GM12878 (cell line): ENCODE data around the gene ACTR10. TPM values are rescaled to one million over a fixed set of nuclear protein-coding genes. Genes with fewer than 3 reads are reported as not detected.
A peak's percentile ranks its signal among the peaks of the same experiment; 100 is the strongest.

Source experiments
- ATAC-seq: fragments of 200-7000 bp; cut with Tn5 transposase; 3 replicates; pipeline ENCODE4 v1.9.1; 2020; ENCODE audit warnings: mild to moderate bottlenecking, moderate library complexity
- BruUV-seq: library from RNA; stranded (reverse); fragments of 400-500 nt; replicated peaks from 2 replicates; lab custom pipeline; 2021; lab: Mats Ljungman, UMichigan
- CTCF ChIA-PET: fragments of 300-600 bp; sonication (Branson Sonifier 250); formaldehyde crosslinking; extraction: SDS; loops from one replicate; lab custom pipeline; 2021; ENCODE audit warnings: inconsistent platforms; lab: Yijun Ruan, JAX
- POLR2A ChIA-PET: fragments of 350-600 bp; formaldehyde crosslinking; extraction: SDS; loops from one replicate; lab custom pipeline; 2021; ENCODE audit warnings: inconsistent platforms; lab: Charles Lee
- RAD21 ChIA-PET: fragments of 300-600 bp; sonication (Branson Sonifier 250); formaldehyde crosslinking; loops from one replicate; lab custom pipeline; 2023; ENCODE audit warnings: antibody characterized with exemption; ENCODE audit not compliant: unreplicated experiment; lab: Charles Lee
- SMC1A ChIA-PET: fragments of 300-600 bp; sonication (Branson Sonifier 250); formaldehyde crosslinking; loops from one replicate; lab custom pipeline; 2023; ENCODE audit not compliant: unreplicated experiment, uncharacterized antibody; lab: Charles Lee
- DNase-seq: peaks from one replicate; pipeline ENCODE4 v3.0.0-alpha.2; 2011; ENCODE audit warnings: low read depth, low spot score
- FAIRE-seq: peaks from 3 replicates; lab custom pipeline; 2011; peaks lifted over from hg19 to GRCh38; lab: Jason Lieb, UNC
- H2AFZ ChIP-seq: 2 replicates; pipeline ENCODE4 v1.6.0; 2011; ENCODE audit warnings: low read depth, low read length, control low read depth; ENCODE audit not compliant: control insufficient read depth
- H3K27ac ChIP-seq: 2 replicates; pipeline ENCODE4 v1.5.1; 2011; ENCODE audit warnings: control low read depth; ENCODE audit not compliant: control insufficient read depth, insufficient read depth
- H3K27me3 ChIP-seq, 2 experiments: replicated peaks in 1 of 2; 2 replicates each; pipeline versions ENCODE4 v1.6.0 to v1.6.1; 2011; ENCODE audit warnings: low read length in 1 of 2; ENCODE audit not compliant: control insufficient read depth in 2 of 2, insufficient read depth in 2 of 2
- H3K36me3 ChIP-seq, 2 experiments: 2 replicates each; pipeline ENCODE4 v1.5.1; 2011; ENCODE audit warnings: low read length in 1 of 2; ENCODE audit not compliant: control insufficient read depth in 2 of 2, insufficient read depth in 2 of 2
- H3K4me1 ChIP-seq: 2 replicates; pipeline ENCODE4 v1.6.1; 2011; ENCODE audit warnings: mild to moderate bottlenecking, low read length, moderate library complexity, mixed read lengths; ENCODE audit not compliant: control insufficient read depth, insufficient read depth
- H3K4me2 ChIP-seq: 2 replicates; pipeline ENCODE4 v1.6.0; 2011; ENCODE audit warnings: control low read depth; ENCODE audit not compliant: control insufficient read depth, insufficient read depth
- H3K4me3 ChIP-seq: fragments of 200-600 bp; sonication (generic); 2 replicates; pipeline ENCODE4 v1.5.1; 2016
- H3K79me2 ChIP-seq: 2 replicates; pipeline ENCODE4 v1.6.0; 2011; ENCODE audit warnings: low read length; ENCODE audit not compliant: control insufficient read depth, insufficient read depth
- H3K9ac ChIP-seq: 2 replicates; pipeline ENCODE4 v1.8.0; 2011; ENCODE audit warnings: low read length, control low read depth, mixed read lengths; ENCODE audit not compliant: control insufficient read depth, insufficient read depth
- H3K9me3 ChIP-seq: replicated peaks from 3 replicates; pipeline ENCODE4 v1.5.1; 2011; ENCODE audit warnings: mild to moderate bottlenecking, low read length; ENCODE audit not compliant: control insufficient read depth, insufficient read depth
- H4K20me1 ChIP-seq: 2 replicates; pipeline ENCODE4 v1.6.0; 2011; ENCODE audit not compliant: control insufficient read depth, insufficient read depth
- BMI1 ChIP-seq: fragments of 450-650 bp; IDR thresholded peaks from 2 replicates; pipeline ENCODE4 v1.6.1; 2016; ENCODE audit warnings: mild to moderate bottlenecking, moderate library complexity, borderline replicate concordance
- CEBPB ChIP-seq, 2 experiments: fragments of 150-350 bp in 1 of 2; IDR thresholded peaks; 2 replicates each; pipeline ENCODE4 v1.6.1; 2012 to 2014; ENCODE audit warnings: low read depth in 2 of 2, low read length in 2 of 2, borderline replicate concordance in 1 of 2, inconsistent platforms in 1 of 2
- EED ChIP-seq: sonication (generic); IDR thresholded peaks from 2 replicates; pipeline ENCODE4 v1.6.1; 2016; ENCODE audit warnings: antibody characterized with exemption, low read depth
- NFIC ChIP-seq: IDR thresholded peaks from 2 replicates; pipeline ENCODE4 v1.6.1; 2012; ENCODE audit warnings: low read depth, mild to moderate bottlenecking, inconsistent platforms, low read length, moderate library complexity
- NR2C2 ChIP-seq: IDR thresholded peaks from 2 replicates; pipeline ENCODE4 v1.6.1; 2011; ENCODE audit warnings: borderline replicate concordance, low read depth; ENCODE audit not compliant: control insufficient read depth, insufficient read length
- ZNF217 ChIP-seq: fragments of 450-650 bp; IDR thresholded peaks from 2 replicates; pipeline ENCODE4 v1.6.1; 2017; ENCODE audit warnings: antibody characterized with exemption, mild to moderate bottlenecking
- whole genome bisulfite sequencing: methylation state at CpG from one replicate; pipeline ENCODE4 v1.1.6; 2016; ENCODE audit warnings: low lambda C conversion rate; ENCODE audit not compliant: insufficient replicate concordance, insufficient coverage; ENCODE audit errors: missing lambda C conversion rate; 5-methylcytosine and 5-hydroxymethylcytosine counted together
- in situ Hi-C: fragments of 300-500 bp; cut with MboI; formaldehyde crosslinking; loops from 9 replicates; pipeline ENCODE4 v1.14.3; 2018; ENCODE audit warnings: mixed read lengths
- intact Hi-C: fragments of 100-400 bp; cut with micrococcal nuclease; formaldehyde crosslinking; loops from one replicate; pipeline ENCODE4 v1.14.2; 2022; ENCODE audit not compliant: unreplicated experiment
- polyA plus RNA-seq, 11 experiments: library from polyadenylated mRNA; depleted of rRNA in 4 of 11; unstranded in 6 of 11; stranded (reverse) in 5 of 11; fragments of >200 nt; fragmentation: Nextera tagmentation in 4 of 11; fragmentation: Illumina TruSeq in 1 of 11; extraction: Ambion mirVana in 4 of 11; extraction: Trizol in 1 of 11; gene quantifications; 1 replicate in 1 of 11; 2 replicates in 10 of 11; pipeline versions ENCODE4 v1.2.1 to v1.2.3, GENCODE V29; 2011 to 2016; ENCODE audit warnings: inconsistent platforms in 2 of 11, missing spikeins in 2 of 11, low read depth in 1 of 11
- total RNA-seq, 4 experiments: library from RNA; depleted of rRNA in 3 of 4; stranded (reverse); fragments of >200 nt in 3 of 4; fragmentation: Illumina TruSeq in 1 of 4; extraction: Trizol in 1 of 4; gene quantifications; 2 replicates each; pipeline versions ENCODE4 v1.2.1 to v1.2.3, GENCODE V29; 2013 to 2021
- TF ChIP-seq, protein P1 (sequence below): IDR thresholded peaks from 2 replicates; pipeline ENCODE4 v1.6.1; 2012; ENCODE audit warnings: low read length, inconsistent platforms
- TF ChIP-seq, protein P2 (sequence below), 3 experiments: IDR thresholded peaks in 2 of 3; conservative IDR thresholded peaks in 1 of 3; 2 replicates each; pipeline ENCODE4 v1.5.1; 2011; ENCODE audit warnings: low read depth in 3 of 3, low read length in 3 of 3, mild to moderate bottlenecking in 3 of 3, control low read depth in 2 of 3, moderate library complexity in 2 of 3, inconsistent platforms in 1 of 3, mixed read lengths in 1 of 3; ENCODE audit not compliant: control insufficient read depth in 2 of 3, insufficient read depth in 1 of 3; ENCODE audit errors: extremely low read depth in 1 of 3
- TF ChIP-seq, protein P3 (sequence below): fragments of 450-650 bp; IDR thresholded peaks from 2 replicates; pipeline ENCODE4 v1.6.1; 2016; ENCODE audit warnings: mild to moderate bottlenecking

The ACTR10 gene
- total and polyA plus RNA-seq, 10 of the 15 experiments (the other 5 are each of a cell fraction or from before 2014, with no cell fraction given) = 26.0 to 74.3 (median 38.9) TPM

DNA sequence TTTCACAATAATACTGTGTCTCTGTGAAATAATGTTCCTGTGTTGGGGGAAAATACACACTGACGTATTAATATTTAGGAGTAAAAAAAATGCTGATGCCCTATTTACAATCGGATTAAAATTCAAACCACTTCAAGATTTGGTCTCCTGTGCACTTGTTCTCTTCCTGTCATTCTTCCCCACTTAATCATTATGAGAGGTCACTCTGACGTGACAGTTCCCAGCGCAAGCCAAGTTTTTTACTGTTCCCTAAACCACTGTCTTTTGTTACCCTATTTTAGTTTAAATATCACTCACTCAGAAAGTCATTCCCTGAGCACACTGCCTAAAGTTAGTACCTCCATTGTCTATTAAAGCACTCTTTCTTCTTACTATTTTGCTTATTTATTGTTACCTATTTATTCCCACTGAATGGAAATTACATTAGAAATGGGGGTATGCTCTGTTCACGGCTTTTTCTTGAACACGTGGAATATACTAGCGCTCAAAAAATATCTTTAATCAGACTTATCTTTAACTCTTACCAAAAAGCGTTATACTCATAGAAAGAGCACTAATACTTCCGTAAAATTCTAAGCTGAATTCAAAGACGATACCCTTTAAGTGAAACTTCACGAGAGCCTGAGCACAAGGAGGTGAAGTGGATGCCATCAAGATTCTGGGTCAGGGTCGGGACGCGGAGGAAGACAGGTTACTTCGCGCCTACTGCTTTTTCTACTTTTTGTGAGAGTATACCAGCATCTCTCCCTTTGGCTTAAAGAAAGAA, 44.0 kb downstream of the ACTR10 start (continued):
- TF ChIP-seq, protein P1, sequence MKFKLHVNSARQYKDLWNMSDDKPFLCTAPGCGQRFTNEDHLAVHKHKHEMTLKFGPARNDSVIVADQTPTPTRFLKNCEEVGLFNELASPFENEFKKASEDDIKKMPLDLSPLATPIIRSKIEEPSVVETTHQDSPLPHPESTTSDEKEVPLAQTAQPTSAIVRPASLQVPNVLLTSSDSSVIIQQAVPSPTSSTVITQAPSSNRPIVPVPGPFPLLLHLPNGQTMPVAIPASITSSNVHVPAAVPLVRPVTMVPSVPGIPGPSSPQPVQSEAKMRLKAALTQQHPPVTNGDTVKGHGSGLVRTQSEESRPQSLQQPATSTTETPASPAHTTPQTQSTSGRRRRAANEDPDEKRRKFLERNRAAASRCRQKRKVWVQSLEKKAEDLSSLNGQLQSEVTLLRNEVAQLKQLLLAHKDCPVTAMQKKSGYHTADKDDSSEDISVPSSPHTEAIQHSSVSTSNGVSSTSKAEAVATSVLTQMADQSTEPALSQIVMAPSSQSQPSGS = 0 out of 2 replicates have a peak, but pooled peaks have one; percentile 31
- 0 out of 2 replicates have a peak, but pooled peaks have one; percentile 16 for TF ChIP-seq BMI1

DNA sequence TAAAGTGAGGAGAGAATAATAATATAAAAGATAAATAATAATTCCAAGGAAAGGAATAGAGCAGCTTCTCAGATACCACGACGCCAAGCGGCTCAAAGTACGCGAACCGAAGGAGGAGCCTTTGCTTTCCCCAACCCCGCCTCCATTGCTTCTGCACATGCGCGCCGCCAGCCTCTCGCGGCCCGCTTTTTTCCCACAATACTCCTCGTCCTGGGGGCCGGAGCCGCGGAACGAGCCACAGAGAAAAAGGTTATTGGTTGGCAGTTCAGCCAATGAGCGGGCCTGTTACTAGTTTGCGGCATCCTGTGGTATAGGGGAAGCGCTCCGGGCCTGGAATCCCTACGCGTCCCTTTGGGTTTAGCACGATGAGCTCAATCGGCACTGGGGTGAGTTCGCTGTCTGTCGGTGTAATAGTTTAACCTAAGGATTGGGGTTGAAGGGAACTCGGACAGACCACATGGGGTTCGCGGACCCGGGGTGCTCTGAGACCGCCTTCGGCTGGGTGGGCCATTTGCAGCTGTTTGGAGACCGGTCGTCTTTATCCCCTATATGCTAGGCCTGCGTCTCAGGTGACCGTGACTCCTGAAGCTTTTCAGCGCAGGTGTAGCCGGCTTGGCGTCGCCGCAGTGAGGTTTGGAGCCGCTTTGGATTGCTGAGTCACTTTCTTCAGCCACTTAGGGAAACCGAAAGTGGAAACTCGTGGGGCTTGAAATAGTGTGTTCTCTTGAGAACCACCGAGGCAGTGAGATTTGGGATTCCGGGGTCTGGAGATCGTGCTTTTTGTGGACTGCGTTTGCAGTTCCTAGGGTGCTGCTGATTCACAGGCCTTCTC, 44.8 kb downstream of the ACTR10 start, which contains the start of gene PSMA3:
Gene PSMA3, plus strand, starts transcription at position 288 of the 832 bp plus-strand sequence. Its CDS starts 78 bp downstream, at position 366.
- intact Hi-C loops = loop anchor here (2.0 kb wide), 1 partner anchor 54 kb away; the partner anchor contains the start of gene ARID4A
- Histone ChIP-seq H3K27me3 (no peaks in the 10 kb centered on the region), H3K4me3 (peak within 1 kb of the TSS; percentile 94), H3K4me1 (no peaks in the 10 kb centered on the region; the same call in 1 of the 2 replicates), H3K9ac (peak within 1 kb of the TSS; percentile 100), H4K20me1 (no peaks in the 10 kb centered on the region), H3K79me2 (peaks cover 49% of the 10 kb centered on the region), H3K36me3 (no peaks in the 10 kb centered on the region; a peak in 1 of 4 replicates), H3K27ac (peak within 1 kb of the TSS; percentile 99), H3K4me2 (peak within 1 kb of the TSS; percentile 86), H2AFZ (peak within 1 kb of the TSS; percentile 83), H3K9me3 (no peaks in the 10 kb centered on the region)
- TSS peak; percentile 84 for BruUV-seq
- ATAC-seq (peak; percentile 93), DNase-seq (peak; percentile 88), FAIRE-seq (peak; percentile 57)
- 1% methylated on average over 50 of the region's 50 CpGs for WGBS
- RAD21 ChIA-PET = interaction anchor here (0.9 to 2.7 kb wide), 3 partner anchors 53 to 1240 kb away, joined by 3 to 17 read pairs (median 4); partner anchors contain the start of genes ARID4A, JKAMP and L3HYPDH
- SMC1A ChIA-PET = interaction anchor here (0.6 to 4.8 kb wide), 5 partner anchors 8 to 268 kb away, joined by 3 to 35 read pairs (median 4); partner anchors contain the start of gene ARID4A
- in situ Hi-C loops = no loop called here
- CTCF ChIA-PET = interaction anchor here (0.6 to 0.9 kb wide), 3 partner anchors 9 to 755 kb away, joined by 3 read pairs; no protein-coding TSS in a partner anchor
- POLR2A ChIA-PET = interaction anchor here (0.6 to 3.5 kb wide), 6 partner anchors 18 to 698 kb away, joined by 3 to 20 read pairs (median 3); partner anchors contain the start of gene ARID4A
- TF ChIP-seq NR2C2 (no peak), CEBPB (IDR thresholded peaks at IDR 0.05; ENCODE audit: borderline replicate concordance in 1 of 2, low read depth in 2 of 2, low read length in 2 of 2) (no peak), EED (no peak), ZNF217 (no peak), NFIC (no peak; the same call in 1 of the 2 replicates)
- TF ChIP-seq, protein P2, sequence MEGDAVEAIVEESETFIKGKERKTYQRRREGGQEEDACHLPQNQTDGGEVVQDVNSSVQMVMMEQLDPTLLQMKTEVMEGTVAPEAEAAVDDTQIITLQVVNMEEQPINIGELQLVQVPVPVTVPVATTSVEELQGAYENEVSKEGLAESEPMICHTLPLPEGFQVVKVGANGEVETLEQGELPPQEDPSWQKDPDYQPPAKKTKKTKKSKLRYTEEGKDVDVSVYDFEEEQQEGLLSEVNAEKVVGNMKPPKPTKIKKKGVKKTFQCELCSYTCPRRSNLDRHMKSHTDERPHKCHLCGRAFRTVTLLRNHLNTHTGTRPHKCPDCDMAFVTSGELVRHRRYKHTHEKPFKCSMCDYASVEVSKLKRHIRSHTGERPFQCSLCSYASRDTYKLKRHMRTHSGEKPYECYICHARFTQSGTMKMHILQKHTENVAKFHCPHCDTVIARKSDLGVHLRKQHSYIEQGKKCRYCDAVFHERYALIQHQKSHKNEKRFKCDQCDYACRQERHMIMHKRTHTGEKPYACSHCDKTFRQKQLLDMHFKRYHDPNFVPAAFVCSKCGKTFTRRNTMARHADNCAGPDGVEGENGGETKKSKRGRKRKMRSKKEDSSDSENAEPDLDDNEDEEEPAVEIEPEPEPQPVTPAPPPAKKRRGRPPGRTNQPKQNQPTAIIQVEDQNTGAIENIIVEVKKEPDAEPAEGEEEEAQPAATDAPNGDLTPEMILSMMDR (IDR thresholded peaks at IDR 0.05 in 2 of 3, conservative IDR thresholded peaks at IDR 0.05 in 1 of 3; ENCODE audit: control insufficient read depth in 2 of 3, extremely low read depth in 1 of 3, insufficient read depth in 1 of 3, low read depth in 3 of 3, low read length in 3 of 3) = no peak
- TF ChIP-seq, protein P3, sequence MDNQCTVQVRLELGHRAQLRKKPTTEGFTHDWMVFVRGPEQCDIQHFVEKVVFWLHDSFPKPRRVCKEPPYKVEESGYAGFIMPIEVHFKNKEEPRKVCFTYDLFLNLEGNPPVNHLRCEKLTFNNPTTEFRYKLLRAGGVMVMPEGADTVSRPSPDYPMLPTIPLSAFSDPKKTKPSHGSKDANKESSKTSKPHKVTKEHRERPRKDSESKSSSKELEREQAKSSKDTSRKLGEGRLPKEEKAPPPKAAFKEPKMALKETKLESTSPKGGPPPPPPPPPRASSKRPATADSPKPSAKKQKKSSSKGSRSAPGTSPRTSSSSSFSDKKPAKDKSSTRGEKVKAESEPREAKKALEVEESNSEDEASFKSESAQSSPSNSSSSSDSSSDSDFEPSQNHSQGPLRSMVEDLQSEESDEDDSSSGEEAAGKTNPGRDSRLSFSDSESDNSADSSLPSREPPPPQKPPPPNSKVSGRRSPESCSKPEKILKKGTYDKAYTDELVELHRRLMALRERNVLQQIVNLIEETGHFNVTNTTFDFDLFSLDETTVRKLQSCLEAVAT = peak; percentile 78; the same call in 1 of the 2 replicates
